Erythroblast (primary cell): ENCODE measurements around the gene ITIH1.

Experiments used
- GATA1 ChIP-seq: IDR thresholded peaks from 2 replicates; pipeline ENCODE4 v1.6.1; 2011; ENCODE audit warnings: low read depth, mild to moderate bottlenecking, control low read depth, low read length, moderate library complexity
- POLR2A ChIP-seq: IDR thresholded peaks from 2 replicates; pipeline ENCODE4 v1.6.1; 2011; ENCODE audit warnings: mild to moderate bottlenecking, low read length

DNA sequence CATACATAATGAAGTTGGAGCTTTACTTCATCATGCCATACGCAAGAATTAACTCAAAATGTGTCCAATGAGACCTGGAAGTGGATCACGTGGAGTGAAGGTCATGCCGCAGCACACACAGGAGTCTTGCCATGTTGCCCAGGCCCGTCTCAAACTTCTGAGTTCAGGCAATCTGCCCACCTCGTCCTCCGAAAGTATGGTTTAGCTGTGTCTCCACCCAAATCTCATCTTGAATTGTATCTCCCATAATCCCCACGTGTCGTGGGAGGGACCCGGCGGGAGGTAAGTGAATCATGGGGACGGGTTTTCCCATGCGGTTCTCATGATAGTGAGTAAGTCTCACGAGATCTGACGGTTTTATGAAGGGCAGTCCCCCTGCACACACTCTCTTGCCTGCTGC, 45.8 kb upstream of the ITIH1 start:
- TF ChIP-seq POLR2A (no peak), GATA1 (no peak)
